NCI-H2227 (cell line): ENCODE results near the gene ANKFN1.

ENCODE experiments used
- DNase-seq: peaks from one replicate; lab custom pipeline; 2025; ENCODE audit not compliant: unreplicated experiment; lab: John Stamatoyannopoulos, UW

ANKFN1 gene

GRCh38 chr17:56557682-56558081, 404.4 kb downstream of the ANKFN1 start:
- DNase-seq: no peak

- no peak for DNase-seq
Observed at GRCh38 chr17:56558088-56558487, 404.8 kb downstream of the ANKFN1 start.
